Neural progenitor cell (in vitro differentiated cells): ENCODE data around the gene TRMT61B.

Experiments used
- EZH2 ChIP-seq: fragments of 200-600 bp; sonication (generic); IDR thresholded peaks from 2 replicates; pipeline ENCODE4 v1.6.1; 2017; ENCODE audit warnings: antibody characterized with exemption, mild to moderate bottlenecking, moderate library complexity
- TF ChIP-seq, protein P1 (sequence below): fragments of 200-600 bp; sonication (generic); IDR thresholded peaks from 2 replicates; pipeline ENCODE4 v1.5.1; 2017; ENCODE audit warnings: antibody characterized with exemption, mild to moderate bottlenecking

GRCh38 chr2:28909655-28910353 is 39.7 kb upstream of the TRMT61B start:
- no peak for TF ChIP-seq EZH2
- TF ChIP-seq, protein P1, sequence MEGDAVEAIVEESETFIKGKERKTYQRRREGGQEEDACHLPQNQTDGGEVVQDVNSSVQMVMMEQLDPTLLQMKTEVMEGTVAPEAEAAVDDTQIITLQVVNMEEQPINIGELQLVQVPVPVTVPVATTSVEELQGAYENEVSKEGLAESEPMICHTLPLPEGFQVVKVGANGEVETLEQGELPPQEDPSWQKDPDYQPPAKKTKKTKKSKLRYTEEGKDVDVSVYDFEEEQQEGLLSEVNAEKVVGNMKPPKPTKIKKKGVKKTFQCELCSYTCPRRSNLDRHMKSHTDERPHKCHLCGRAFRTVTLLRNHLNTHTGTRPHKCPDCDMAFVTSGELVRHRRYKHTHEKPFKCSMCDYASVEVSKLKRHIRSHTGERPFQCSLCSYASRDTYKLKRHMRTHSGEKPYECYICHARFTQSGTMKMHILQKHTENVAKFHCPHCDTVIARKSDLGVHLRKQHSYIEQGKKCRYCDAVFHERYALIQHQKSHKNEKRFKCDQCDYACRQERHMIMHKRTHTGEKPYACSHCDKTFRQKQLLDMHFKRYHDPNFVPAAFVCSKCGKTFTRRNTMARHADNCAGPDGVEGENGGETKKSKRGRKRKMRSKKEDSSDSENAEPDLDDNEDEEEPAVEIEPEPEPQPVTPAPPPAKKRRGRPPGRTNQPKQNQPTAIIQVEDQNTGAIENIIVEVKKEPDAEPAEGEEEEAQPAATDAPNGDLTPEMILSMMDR, result no peak
